WTC11 (cell line): ENCODE measurements around the gene ARHGAP10. TPM values are rescaled to one million over a fixed set of nuclear protein-coding genes. Genes with fewer than 3 reads are reported as not detected.

ENCODE experiments used
- ATAC-seq: fragments of 200-7000 bp; cut with Tn5 transposase; 2 replicates; pipeline ENCODE4 v1.10.0; 2021; ENCODE audit warnings: mild to moderate bottlenecking, moderate library complexity
- CTCF ChIA-PET: fragments of 300-600 bp; sonication (Branson Sonifier 250); formaldehyde crosslinking; loops from one replicate; lab custom pipeline; 2021; ENCODE audit warnings: antibody characterized with exemption; lab: Charles Lee
- POLR2A ChIA-PET: fragments of 350-600 bp; sonication (Branson Sonifier 250); formaldehyde crosslinking; loops from one replicate; lab custom pipeline; 2021; ENCODE audit warnings: antibody characterized with exemption; lab: Charles Lee
- DNase-seq: peaks from one replicate; pipeline ENCODE4 v3.0.0; 2021; ENCODE audit warnings: low spot score
- H3K27ac Mint-ChIP-seq: 2 replicates; pipeline ENCODE4 v1.8.0; 2021; ENCODE audit warnings: mixed read lengths
- H3K27me3 Mint-ChIP-seq: 2 replicates; pipeline ENCODE4 v1.8.0; 2021; ENCODE audit warnings: low read depth, mild to moderate bottlenecking, moderate library complexity, mixed read lengths
- H3K36me3 Mint-ChIP-seq: 2 replicates; pipeline ENCODE4 v1.8.0; 2021; ENCODE audit warnings: mixed read lengths
- H3K4me1 Mint-ChIP-seq: 2 replicates; pipeline ENCODE4 v1.8.0; 2022; ENCODE audit warnings: mixed read lengths
- H3K4me3 Mint-ChIP-seq: 2 replicates; pipeline ENCODE4 v1.8.0; 2021; ENCODE audit warnings: mild to moderate bottlenecking, moderate library complexity, mixed read lengths
- H3K9me3 Mint-ChIP-seq: 2 replicates; pipeline ENCODE4 v1.8.0; 2021; ENCODE audit warnings: mixed read lengths
- ATF1 ChIP-seq: sonication (generic); formaldehyde crosslinking; IDR thresholded peaks from 2 replicates; pipeline ENCODE4 v1.8.1; 2023; ENCODE audit warnings: mild to moderate bottlenecking, moderate library complexity, missing genetic modification reagents
- CBFB ChIP-seq: sonication (generic); formaldehyde crosslinking; IDR thresholded peaks from 2 replicates; pipeline ENCODE4 v1.8.1; 2022; ENCODE audit warnings: mild to moderate bottlenecking, low read depth, missing genetic modification reagents
- EMX1 ChIP-seq: fragments of 250-450 bp; sonication (Bioruptor Pico); IDR thresholded peaks from 2 replicates; pipeline ENCODE4 v1.8.0; 2021; ENCODE audit warnings: mild to moderate bottlenecking
- FOXJ3 ChIP-seq: sonication (generic); formaldehyde crosslinking; IDR thresholded peaks from 2 replicates; pipeline ENCODE4 v1.9.0; 2021; ENCODE audit warnings: missing genetic modification reagents, mild to moderate bottlenecking, borderline replicate concordance
- IRF2 ChIP-seq: sonication (generic); formaldehyde crosslinking; IDR thresholded peaks from 2 replicates; pipeline ENCODE4 v1.8.0; 2022; ENCODE audit warnings: low read depth, missing genetic modification reagents, borderline replicate concordance
- NFATC4 ChIP-seq: fragments of 250-450 bp; sonication (Bioruptor Pico); IDR thresholded peaks from 2 replicates; pipeline ENCODE4 v1.9.0; 2021; ENCODE audit warnings: mild to moderate bottlenecking
- NR1H2 ChIP-seq: sonication (generic); formaldehyde crosslinking; IDR thresholded peaks from 2 replicates; pipeline ENCODE4 v1.9.0; 2021; ENCODE audit warnings: mild to moderate bottlenecking, moderate library complexity, missing genetic modification reagents
- NR3C1 ChIP-seq: sonication (generic); formaldehyde crosslinking; conservative IDR thresholded peaks from 2 replicates; pipeline ENCODE4 v1.8.1; 2023; ENCODE audit warnings: low read depth, mild to moderate bottlenecking, missing genetic modification reagents
- RELA ChIP-seq: sonication (generic); formaldehyde crosslinking; IDR thresholded peaks from 2 replicates; pipeline ENCODE4 v1.8.1; 2022; ENCODE audit warnings: missing genetic modification reagents, mild to moderate bottlenecking, borderline replicate concordance
- TP53 ChIP-seq: sonication (generic); formaldehyde crosslinking; IDR thresholded peaks from 2 replicates; pipeline ENCODE4 v1.8.1; 2023; ENCODE audit warnings: mild to moderate bottlenecking, missing genetic modification reagents
- ZNF138 ChIP-seq: sonication (generic); formaldehyde crosslinking; conservative IDR thresholded peaks from 2 replicates; pipeline ENCODE4 v1.8.1; 2022; ENCODE audit warnings: mild to moderate bottlenecking, moderate library complexity, missing genetic modification reagents
- ZNF219 ChIP-seq: sonication (generic); formaldehyde crosslinking; IDR thresholded peaks from 2 replicates; pipeline ENCODE4 v1.8.0; 2023; ENCODE audit warnings: missing genetic modification reagents, mild to moderate bottlenecking, borderline replicate concordance
- ZNF232 ChIP-seq: sonication (generic); formaldehyde crosslinking; IDR thresholded peaks from 2 replicates; pipeline ENCODE4 v1.8.0; 2022; ENCODE audit warnings: mild to moderate bottlenecking, missing genetic modification reagents
- ZNF263 ChIP-seq: sonication (generic); formaldehyde crosslinking; IDR thresholded peaks from 2 replicates; pipeline ENCODE4 v1.8.1; 2022; ENCODE audit warnings: low read depth, mild to moderate bottlenecking, moderate library complexity, missing genetic modification reagents
- total RNA-seq: library from RNA; stranded (reverse); gene quantifications from 3 replicates; pipeline ENCODE4 v1.2.3, GENCODE V29; 2021
- TF ChIP-seq, protein P1 (sequence below): sonication (generic); formaldehyde crosslinking; IDR thresholded peaks from 2 replicates; pipeline ENCODE4 v1.8.1; 2022; ENCODE audit warnings: missing genetic modification reagents, borderline replicate concordance
- TF ChIP-seq, protein P2 (sequence below): fragments of 250-450 bp; sonication (Bioruptor Pico); IDR thresholded peaks from 2 replicates; pipeline ENCODE4 v1.9.0; 2021; ENCODE audit warnings: mild to moderate bottlenecking
- TF ChIP-seq, protein P3 (sequence below): sonication (generic); formaldehyde crosslinking; IDR thresholded peaks from 2 replicates; pipeline ENCODE4 v1.8.0; 2022; ENCODE audit warnings: missing genetic modification reagents
- TF ChIP-seq, protein P4 (sequence below): sonication (generic); formaldehyde crosslinking; IDR thresholded peaks from 2 replicates; pipeline ENCODE4 v1.8.0; 2023; ENCODE audit warnings: missing genetic modification reagents, mild to moderate bottlenecking, borderline replicate concordance
- TF ChIP-seq, protein P5 (sequence below): sonication (generic); formaldehyde crosslinking; IDR thresholded peaks from 2 replicates; pipeline ENCODE4 v1.8.1; 2023; ENCODE audit warnings: mild to moderate bottlenecking, missing genetic modification reagents, borderline replicate concordance

Gene ARHGAP10
- total RNA-seq, 1 experiment from 2014 or later = 9.6 TPM

DNA sequence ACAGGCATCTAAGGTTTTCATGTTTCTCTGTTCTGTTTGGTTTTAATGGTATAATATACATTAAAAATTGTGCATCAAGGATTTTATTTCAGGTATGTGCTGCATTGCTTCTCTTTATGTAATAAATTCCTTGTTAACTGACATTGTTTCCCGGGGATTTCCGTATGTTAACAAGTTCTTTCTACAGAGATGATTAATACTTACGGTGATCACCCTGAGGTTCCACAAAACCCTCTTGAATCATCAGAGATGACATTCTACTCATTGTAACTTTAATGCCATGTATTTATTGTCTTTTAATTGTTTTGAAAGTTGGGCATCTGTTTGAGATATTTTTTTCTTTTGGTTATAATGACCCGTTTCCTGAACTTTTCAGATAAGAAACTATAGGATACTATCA, 37.5 kb downstream of the ARHGAP10 start:
- Mint-ChIP-seq H3K27me3 (no peaks in the 10 kb centered on the region), H3K4me3 (no peak overlapping the region), H3K9me3 (no peaks in the 10 kb centered on the region), H3K27ac (no peak overlapping the region), H3K4me1 (peaks cover 8% of the 10 kb centered on the region), H3K36me3 (no peaks in the 10 kb centered on the region)
- CTCF ChIA-PET = no interaction called here
- no peak for TF ChIP-seq FOXJ3 (CRISPR knock-in tag)
- no peak for TF ChIP-seq ATF1
- TF ChIP-seq, protein P1, sequence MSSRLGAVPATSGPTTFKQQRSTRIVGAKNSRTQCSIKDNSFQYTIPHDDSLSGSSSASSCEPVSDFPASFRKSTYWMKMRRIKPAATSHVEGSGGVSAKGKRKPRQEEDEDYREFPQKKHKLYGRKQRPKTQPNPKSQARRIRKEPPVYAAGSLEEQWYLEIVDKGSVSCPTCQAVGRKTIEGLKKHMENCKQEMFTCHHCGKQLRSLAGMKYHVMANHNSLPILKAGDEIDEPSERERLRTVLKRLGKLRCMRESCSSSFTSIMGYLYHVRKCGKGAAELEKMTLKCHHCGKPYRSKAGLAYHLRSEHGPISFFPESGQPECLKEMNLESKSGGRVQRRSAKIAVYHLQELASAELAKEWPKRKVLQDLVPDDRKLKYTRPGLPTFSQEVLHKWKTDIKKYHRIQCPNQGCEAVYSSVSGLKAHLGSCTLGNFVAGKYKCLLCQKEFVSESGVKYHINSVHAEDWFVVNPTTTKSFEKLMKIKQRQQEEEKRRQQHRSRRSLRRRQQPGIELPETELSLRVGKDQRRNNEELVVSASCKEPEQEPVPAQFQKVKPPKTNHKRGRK (CRISPR knock-in tag) = no peak
- TF ChIP-seq ZNF263 (CRISPR knock-in tag) = no peak
- no peak for TF ChIP-seq TP53 (CRISPR knock-in tag)
- TF ChIP-seq EMX1 = no peak
- TF ChIP-seq NR1H2 (CRISPR knock-in tag) = no peak
- TF ChIP-seq, protein P2, sequence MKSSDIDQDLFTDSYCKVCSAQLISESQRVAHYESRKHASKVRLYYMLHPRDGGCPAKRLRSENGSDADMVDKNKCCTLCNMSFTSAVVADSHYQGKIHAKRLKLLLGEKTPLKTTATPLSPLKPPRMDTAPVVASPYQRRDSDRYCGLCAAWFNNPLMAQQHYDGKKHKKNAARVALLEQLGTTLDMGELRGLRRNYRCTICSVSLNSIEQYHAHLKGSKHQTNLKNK = no peak
- no peak for TF ChIP-seq CBFB (CRISPR knock-in tag)
- no peak for TF ChIP-seq RELA (CRISPR knock-in tag)
- no peak for TF ChIP-seq ZNF138 (CRISPR knock-in tag)
- TF ChIP-seq, protein P3, sequence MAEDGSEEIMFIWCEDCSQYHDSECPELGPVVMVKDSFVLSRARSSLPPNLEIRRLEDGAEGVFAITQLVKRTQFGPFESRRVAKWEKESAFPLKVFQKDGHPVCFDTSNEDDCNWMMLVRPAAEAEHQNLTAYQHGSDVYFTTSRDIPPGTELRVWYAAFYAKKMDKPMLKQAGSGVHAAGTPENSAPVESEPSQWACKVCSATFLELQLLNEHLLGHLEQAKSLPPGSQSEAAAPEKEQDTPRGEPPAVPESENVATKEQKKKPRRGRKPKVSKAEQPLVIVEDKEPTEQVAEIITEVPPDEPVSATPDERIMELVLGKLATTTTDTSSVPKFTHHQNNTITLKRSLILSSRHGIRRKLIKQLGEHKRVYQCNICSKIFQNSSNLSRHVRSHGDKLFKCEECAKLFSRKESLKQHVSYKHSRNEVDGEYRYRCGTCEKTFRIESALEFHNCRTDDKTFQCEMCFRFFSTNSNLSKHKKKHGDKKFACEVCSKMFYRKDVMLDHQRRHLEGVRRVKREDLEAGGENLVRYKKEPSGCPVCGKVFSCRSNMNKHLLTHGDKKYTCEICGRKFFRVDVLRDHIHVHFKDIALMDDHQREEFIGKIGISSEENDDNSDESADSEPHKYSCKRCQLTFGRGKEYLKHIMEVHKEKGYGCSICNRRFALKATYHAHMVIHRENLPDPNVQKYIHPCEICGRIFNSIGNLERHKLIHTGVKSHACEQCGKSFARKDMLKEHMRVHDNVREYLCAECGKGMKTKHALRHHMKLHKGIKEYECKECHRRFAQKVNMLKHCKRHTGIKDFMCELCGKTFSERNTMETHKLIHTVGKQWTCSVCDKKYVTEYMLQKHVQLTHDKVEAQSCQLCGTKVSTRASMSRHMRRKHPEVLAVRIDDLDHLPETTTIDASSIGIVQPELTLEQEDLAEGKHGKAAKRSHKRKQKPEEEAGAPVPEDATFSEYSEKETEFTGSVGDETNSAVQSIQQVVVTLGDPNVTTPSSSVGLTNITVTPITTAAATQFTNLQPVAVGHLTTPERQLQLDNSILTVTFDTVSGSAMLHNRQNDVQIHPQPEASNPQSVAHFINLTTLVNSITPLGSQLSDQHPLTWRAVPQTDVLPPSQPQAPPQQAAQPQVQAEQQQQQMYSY = no peak
- ATAC-seq = no peak
- POLR2A ChIA-PET = no interaction called here
- no peak for DNase-seq

DNA sequence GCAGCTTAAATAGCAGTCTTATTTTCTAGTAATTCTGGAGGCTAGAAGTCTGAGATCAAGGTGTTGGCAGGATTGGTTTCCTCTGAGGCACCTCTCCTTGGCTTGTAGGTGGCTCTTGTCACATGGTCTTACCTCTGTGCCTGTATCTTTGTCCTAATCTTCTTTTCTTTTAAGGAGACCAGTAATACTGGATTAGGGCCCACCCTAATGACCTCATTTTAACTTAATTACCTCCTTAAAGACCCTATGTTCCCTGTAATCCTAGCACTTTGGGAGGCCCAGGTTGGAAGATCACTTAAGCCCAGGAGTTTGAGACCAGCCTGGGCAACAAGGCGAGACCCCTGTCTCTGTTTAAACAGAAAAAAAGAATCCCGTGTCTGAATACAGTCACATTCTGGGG, 38.9 kb downstream of the ARHGAP10 start:
- Mint-ChIP-seq H3K4me1 (peaks cover 8% of the 10 kb centered on the region), H3K27me3 (no peaks in the 10 kb centered on the region), H3K36me3 (no peaks in the 10 kb centered on the region), H3K4me3 (no peak overlapping the region), H3K27ac (no peak overlapping the region), H3K9me3 (no peaks in the 10 kb centered on the region)
- no peak for DNase-seq
- no peak for TF ChIP-seq NR3C1 (CRISPR knock-in tag)
- ATAC-seq = no peak
- ChIA-PET CTCF (no interaction called here), POLR2A (interaction anchor here (0.5 kb wide), 1 partner anchor 94 kb away, joined by 5 read pairs; no protein-coding TSS in a partner anchor)

DNA sequence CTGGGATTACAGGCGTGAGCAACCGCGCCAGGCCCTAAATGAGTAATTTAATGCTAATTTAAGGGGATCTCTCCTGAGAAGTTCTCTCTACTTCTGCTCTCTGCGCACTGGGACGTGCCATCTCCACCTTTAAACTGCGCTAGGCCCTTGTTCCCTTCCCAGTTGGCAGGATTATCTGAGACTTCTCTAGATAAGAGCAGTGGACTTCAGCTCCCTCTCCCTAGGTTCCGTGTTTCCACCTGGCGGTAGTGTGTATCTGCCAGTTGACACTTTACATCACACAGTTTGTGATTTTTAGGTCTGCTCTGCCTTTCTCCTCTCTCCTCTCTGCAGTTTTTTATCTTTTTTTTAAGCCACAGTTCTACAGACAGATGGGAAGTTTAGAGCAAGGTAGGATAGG, 40.2 kb downstream of the ARHGAP10 start:
- peak overlapping the region; percentile 46 for H3K27ac Mint-ChIP-seq
- no peak for DNase-seq
- no peaks in the 10 kb centered on the region for H3K27me3 Mint-ChIP-seq
- POLR2A ChIA-PET = interaction anchor here (0.5 kb wide), 1 partner anchor 13 kb away, joined by 3 read pairs; no protein-coding TSS in a partner anchor
- H3K9me3 Mint-ChIP-seq = no peaks in the 10 kb centered on the region
- ATAC-seq = no peak
- H3K4me3 Mint-ChIP-seq = no peak overlapping the region
- H3K4me1 Mint-ChIP-seq = peaks cover 8% of the 10 kb centered on the region
- CTCF ChIA-PET = interaction anchor here (1.6 kb wide), 1 partner anchor 40 kb away, joined by 4 read pairs; the partner anchor contains the start of gene ARHGAP10
- H3K36me3 Mint-ChIP-seq = no peaks in the 10 kb centered on the region
- TF ChIP-seq CBFB (CRISPR knock-in tag) (no peak), ATF1 (no peak), IRF2 (CRISPR knock-in tag) (no peak), NFATC4 (CRISPR knock-in tag) (no peak), ZNF219 (no peak), ZNF232 (CRISPR knock-in tag) (no peak)
- TF ChIP-seq, protein P4, sequence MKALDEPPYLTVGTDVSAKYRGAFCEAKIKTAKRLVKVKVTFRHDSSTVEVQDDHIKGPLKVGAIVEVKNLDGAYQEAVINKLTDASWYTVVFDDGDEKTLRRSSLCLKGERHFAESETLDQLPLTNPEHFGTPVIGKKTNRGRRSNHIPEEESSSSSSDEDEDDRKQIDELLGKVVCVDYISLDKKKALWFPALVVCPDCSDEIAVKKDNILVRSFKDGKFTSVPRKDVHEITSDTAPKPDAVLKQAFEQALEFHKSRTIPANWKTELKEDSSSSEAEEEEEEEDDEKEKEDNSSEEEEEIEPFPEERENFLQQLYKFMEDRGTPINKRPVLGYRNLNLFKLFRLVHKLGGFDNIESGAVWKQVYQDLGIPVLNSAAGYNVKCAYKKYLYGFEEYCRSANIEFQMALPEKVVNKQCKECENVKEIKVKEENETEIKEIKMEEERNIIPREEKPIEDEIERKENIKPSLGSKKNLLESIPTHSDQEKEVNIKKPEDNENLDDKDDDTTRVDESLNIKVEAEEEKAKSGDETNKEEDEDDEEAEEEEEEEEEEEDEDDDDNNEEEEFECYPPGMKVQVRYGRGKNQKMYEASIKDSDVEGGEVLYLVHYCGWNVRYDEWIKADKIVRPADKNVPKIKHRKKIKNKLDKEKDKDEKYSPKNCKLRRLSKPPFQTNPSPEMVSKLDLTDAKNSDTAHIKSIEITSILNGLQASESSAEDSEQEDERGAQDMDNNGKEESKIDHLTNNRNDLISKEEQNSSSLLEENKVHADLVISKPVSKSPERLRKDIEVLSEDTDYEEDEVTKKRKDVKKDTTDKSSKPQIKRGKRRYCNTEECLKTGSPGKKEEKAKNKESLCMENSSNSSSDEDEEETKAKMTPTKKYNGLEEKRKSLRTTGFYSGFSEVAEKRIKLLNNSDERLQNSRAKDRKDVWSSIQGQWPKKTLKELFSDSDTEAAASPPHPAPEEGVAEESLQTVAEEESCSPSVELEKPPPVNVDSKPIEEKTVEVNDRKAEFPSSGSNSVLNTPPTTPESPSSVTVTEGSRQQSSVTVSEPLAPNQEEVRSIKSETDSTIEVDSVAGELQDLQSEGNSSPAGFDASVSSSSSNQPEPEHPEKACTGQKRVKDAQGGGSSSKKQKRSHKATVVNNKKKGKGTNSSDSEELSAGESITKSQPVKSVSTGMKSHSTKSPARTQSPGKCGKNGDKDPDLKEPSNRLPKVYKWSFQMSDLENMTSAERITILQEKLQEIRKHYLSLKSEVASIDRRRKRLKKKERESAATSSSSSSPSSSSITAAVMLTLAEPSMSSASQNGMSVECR = no peak
- TF ChIP-seq, protein P5, sequence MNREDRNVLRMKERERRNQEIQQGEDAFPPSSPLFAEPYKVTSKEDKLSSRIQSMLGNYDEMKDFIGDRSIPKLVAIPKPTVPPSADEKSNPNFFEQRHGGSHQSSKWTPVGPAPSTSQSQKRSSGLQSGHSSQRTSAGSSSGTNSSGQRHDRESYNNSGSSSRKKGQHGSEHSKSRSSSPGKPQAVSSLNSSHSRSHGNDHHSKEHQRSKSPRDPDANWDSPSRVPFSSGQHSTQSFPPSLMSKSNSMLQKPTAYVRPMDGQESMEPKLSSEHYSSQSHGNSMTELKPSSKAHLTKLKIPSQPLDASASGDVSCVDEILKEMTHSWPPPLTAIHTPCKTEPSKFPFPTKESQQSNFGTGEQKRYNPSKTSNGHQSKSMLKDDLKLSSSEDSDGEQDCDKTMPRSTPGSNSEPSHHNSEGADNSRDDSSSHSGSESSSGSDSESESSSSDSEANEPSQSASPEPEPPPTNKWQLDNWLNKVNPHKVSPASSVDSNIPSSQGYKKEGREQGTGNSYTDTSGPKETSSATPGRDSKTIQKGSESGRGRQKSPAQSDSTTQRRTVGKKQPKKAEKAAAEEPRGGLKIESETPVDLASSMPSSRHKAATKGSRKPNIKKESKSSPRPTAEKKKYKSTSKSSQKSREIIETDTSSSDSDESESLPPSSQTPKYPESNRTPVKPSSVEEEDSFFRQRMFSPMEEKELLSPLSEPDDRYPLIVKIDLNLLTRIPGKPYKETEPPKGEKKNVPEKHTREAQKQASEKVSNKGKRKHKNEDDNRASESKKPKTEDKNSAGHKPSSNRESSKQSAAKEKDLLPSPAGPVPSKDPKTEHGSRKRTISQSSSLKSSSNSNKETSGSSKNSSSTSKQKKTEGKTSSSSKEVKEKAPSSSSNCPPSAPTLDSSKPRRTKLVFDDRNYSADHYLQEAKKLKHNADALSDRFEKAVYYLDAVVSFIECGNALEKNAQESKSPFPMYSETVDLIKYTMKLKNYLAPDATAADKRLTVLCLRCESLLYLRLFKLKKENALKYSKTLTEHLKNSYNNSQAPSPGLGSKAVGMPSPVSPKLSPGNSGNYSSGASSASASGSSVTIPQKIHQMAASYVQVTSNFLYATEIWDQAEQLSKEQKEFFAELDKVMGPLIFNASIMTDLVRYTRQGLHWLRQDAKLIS (CRISPR knock-in tag) = no peak
